Suppressor macrophage treated with lipopolysaccharide for 1 hour (primary cell): ENCODE data around the gene CADM4.
"Not testable (repeated sequence)": the region's sequence is repeated elsewhere in the genome, so short reads cannot be mapped to it uniquely, and the experiment has no call there.

ENCODE experiments used
- DNase-seq, 3 donors: peaks; one replicate each; pipeline ENCODE4 v3.0.0-alpha.2; 2020 to 2022

The CADM4 gene

DNA sequence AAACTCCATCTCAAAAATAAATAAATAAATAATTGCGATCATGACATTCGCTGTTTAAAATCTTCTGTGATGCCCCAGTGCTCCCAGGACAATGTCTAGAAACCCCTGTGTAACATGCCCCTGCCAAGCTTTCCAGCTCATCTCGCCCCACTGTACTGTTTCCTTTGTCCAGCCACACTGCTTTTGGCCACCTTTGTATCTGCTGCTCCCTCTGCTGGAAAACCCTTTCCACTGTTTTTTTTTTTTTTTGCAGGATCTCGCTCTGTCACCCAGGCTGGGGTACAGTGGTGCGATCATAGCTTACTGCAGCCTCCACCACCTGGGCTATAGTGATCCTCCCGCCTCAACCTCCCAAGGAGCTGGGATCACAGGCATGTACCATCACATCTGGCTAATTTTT lies 22.8 kb upstream of the CADM4 start:
- DNase-seq: peak in 1 of 3 donors; percentile 29

- DNase-seq: no peak
Measured at GRCh38 chr19:43660971-43661360, 21.3 kb upstream of the CADM4 start.

DNA sequence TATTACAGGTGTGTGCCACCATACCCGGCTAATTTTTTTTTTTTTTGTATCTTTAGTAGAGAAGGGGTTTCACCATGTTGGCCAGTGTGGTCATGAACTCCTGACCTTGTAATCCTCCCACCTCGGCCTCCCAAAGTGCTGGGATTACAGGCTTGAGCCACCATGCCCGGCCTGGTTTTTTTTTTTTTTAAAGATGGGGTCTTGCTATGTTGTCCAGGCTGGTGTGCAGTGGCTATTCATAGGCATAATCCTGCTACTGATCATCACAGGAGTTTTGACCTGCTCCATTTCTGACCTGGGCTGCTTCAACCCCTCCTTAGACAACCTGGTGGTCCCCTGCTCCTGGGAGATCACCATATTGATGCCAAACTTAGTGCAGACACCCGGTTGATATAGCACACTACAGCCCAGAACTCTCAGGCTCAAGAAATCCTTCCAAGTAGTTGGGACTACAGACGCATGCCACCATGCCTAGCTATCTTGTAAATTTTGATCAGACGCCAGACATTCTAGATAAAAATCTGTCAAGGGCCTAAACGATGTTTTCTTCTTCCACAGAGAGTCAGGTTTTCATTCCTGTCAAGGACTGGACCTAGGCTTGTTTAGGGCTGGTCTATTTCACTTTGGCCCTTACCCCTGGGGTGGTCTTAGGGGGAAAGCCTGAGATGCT lies 20.8 kb upstream of the CADM4 start:
- no peak for DNase-seq

GRCh38 chr19:43658494-43658893 lies 18.8 kb upstream of the CADM4 start:
- peak in 1 of 3 donors; percentile 26 for DNase-seq

- DNase-seq: peak in 1 of 3 donors; percentile 34
Measured at GRCh38 chr19:43658001-43658400, 18.4 kb upstream of the CADM4 start.

DNA sequence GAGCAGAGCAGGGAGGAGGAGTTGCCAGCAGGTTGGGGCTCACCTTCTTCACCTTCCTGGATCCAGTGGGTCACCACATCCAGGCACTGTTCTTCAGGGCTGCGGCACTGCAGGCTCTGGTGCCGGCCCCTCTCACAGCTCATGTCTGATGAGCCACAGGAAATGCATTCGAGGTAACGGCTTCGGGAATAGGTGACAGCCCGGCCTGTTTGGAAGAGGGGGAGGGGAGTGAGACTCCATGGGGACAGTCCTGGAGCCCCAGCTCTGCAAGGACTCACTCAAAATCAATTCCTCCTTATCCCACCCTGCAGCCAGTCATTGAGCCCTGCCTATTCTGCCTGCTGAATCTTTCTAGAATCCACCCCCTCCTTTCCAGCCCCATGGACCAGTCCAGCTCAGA lies 16.8 kb upstream of the CADM4 start:
- DNase-seq: peak in 1 of 3 donors; percentile 27

GRCh38 chr19:43652546-43652874 lies 12.9 kb upstream of the CADM4 start:
- DNase-seq: peak in 1 of 3 donors; percentile 18

DNA sequence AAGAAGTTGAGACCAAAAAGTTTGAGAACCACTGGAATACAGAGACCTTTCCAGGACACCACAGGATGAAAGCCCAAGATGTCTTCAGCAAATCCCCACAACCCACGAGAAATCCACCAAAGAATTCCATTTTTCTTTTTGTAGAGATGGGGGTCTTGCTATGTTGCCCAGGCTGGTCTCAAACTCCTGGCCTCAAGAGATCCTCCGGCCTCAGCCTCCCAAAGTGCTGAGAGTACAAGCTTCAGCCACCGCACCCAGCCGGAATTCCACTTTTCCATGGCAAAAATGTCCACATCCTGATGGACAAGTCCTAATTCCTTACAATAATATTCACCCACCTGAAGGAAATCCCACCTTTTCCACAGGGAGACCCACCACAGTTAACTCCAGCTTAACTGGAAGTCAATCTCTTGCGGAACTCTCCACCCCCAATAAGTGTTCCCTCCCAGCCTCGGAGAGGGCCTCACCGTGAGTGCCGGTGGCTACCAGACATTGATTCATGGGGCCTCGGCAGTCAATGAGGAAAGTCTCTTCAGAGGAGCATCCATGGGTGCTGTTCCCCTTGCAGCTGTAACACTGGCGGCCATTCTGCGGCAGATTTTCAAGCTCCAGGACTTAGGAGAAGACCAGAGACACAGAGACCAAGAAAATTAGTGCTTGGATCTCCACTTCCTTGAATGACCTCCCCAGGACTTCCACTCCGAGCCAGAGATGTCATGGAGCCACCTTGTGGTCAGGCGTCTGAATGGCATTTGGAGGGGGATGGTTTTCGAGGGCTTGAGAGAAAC lies 12.3 kb upstream of the CADM4 start:
- DNase-seq: peak; percentile 67 to 68 (median 68)

DNA sequence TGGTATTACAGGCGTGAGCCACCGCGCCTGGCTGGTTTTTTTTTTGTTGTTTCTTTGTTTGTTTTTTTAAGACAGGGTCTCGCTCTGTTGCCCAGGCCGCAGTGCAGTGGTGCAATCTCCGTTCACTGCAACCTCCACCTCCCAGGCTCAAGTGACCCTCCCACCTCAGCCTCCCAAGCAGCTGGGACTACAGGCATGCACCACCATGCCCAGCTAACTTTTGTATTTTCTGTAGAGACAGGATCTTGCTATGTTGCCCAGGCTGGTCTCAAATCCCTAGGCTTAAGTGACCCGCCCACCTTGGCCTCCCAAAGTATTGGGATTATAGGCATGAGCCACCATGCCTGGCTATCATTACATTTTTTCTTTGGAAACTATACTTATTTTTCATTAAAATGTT lies 10.6 kb upstream of the CADM4 start:
- not testable (repeated sequence) for DNase-seq

GRCh38 chr19:43649514-43649913 lies 9.9 kb upstream of the CADM4 start:
- DNase-seq: peak in 1 of 3 donors; percentile 38

DNA sequence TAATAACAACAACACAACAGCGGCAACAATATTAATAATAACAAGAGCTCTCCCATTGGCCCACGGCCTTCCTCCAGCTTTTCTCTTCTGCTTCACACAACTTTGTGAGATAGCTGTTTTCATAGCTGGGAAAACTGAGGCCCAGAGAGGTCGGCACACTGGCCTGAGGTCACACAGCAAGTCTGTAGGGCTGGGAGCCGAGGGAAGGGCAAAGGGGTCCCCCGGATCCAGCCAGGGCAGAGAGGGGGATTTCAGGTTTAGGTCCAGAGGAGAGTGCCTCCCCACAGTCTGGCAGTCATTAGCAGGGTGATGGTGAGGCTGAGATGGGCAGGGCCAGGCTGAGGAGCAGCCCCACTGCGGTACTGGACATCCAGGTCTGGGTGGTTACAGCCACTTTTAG lies 9.0 kb upstream of the CADM4 start:
- no peak for DNase-seq

GRCh38 chr19:43644181-43644580 lies 4.5 kb upstream of the CADM4 start:
- peak in 1 of 3 donors; percentile 29 for DNase-seq

DNA sequence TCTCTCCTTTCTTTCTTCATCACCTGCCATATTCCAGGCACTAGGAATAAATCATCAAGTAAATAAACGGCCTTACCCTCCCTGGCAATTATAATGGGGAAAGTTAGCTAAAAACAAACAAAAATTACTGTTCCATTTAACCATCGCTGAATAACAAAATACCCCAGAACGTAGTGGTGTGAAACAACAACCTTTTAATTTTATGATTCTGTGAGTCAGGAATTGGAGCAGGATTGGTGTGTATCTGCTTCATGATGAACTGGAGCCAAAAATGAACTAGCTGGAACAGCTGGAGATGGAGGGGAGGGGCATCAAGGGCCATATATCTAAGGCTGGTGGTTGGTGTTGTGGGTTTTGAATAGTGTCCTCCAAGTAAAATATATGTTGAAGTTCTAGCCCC lies 3.7 kb upstream of the CADM4 start:
- no peak for DNase-seq

- DNase-seq: no peak
Measured at GRCh38 chr19:43642531-43642930, 2.9 kb upstream of the CADM4 start.

- DNase-seq: no peak
Measured at GRCh38 chr19:43641333-43641732, 1.7 kb upstream of the CADM4 start.

DNA sequence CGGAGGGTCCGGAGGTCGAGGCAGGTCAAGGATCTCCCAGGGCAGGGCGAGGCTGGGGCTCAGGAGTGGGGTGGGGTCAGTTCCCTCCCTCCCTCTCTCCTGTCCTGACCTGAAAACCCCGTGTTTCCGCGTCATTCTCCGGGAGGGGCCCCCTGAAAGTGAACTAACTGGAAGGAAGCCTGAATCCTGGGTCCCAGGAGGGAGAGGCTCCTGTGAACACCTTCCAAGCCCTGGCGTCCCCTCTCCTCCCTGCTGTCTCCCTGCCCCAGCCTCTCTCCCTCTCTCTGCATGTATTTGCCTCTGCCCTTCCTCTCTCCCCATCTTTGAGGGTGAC lies 741 bp upstream of the CADM4 start:
- DNase-seq: no peak

GRCh38 chr19:43638995-43639518 lies 593 bp downstream of the CADM4 start:
- DNase-seq: no peak

DNA sequence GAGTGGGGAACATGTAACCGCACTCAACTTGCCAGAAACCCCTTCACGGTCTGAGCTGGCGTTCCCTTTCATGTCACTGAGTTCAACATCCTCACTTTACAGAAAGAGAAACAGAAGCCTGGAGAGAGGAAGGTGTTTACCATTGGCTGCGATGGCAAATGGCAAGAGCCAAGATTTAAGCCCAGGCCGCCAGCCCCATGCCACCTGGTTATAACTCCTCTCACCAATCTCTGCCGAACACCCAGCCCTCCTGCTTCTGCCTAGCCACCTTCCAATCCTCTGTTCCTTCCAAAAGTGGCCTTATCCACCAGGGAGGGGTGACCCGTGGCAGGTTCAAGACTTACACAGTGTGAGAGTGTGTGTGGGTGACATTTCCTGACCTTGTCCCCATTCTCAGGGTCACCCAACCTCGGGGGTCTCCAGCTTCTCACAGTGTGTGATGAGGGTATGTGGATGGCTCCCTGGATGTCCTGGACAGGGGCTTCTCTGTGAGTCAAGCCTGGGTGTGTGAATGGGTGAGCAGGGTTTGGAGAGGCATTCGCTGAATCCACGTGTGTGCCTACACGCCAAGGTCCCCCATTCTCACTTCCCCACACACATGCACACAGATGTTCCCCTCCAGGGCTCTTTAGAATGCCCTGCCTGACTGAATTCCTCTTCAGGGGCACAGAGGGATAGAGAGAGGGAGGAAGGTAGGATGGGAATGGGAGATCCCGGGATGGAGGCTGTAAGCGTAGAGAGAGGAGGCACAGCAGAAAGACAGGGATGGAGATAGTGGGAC lies 1.2 kb downstream of the CADM4 start:
- DNase-seq: no peak

DNA sequence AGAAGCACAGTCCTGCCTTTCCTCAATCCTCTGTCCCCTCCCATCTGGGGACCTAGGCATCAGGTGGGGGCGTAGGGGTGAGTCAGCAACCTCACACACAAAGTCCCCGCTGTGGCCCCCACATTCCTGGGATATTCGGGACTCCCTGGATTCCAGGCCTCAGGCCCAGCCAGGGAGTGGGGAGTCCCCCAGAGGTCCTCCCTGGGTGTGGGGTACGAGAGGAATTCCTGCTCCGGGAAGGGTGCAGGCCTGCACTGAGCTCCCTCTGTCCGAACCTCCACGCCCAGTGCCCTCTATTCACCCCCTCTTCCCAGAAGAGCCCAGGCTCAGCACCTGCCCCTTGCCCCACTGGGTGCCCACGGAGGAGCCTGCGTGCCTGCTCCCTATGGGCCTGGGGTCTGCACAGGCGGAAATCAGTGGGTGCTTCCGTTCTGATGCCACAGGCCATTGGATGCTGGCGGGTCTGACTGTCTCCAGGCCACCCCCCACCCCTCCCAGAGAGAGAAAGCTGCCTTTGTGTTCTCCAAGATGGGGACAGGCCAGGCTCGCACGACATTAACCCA lies 3.4 kb downstream of the CADM4 start:
- DNase-seq: no peak

DNA sequence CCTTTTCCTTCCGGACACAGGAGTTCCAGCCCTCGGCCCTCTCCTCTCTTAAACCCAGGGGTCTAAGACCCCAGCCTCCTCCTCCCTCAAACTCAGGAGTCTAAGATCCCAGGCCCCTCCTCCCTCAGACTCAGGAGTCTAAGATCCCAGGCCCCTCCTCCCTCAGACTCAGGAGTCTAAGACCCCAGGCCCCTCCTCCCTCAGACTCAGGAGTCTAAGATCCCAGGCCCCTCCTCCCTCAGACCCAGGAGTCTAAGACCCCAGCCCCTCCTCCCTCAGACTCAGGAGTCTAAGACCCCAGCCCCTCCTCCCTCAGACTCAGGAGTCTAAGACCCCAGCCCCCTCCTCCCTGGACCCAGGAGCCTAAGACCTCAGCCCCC lies 4.1 kb downstream of the CADM4 start:
- not testable (repeated sequence) for DNase-seq

DNA sequence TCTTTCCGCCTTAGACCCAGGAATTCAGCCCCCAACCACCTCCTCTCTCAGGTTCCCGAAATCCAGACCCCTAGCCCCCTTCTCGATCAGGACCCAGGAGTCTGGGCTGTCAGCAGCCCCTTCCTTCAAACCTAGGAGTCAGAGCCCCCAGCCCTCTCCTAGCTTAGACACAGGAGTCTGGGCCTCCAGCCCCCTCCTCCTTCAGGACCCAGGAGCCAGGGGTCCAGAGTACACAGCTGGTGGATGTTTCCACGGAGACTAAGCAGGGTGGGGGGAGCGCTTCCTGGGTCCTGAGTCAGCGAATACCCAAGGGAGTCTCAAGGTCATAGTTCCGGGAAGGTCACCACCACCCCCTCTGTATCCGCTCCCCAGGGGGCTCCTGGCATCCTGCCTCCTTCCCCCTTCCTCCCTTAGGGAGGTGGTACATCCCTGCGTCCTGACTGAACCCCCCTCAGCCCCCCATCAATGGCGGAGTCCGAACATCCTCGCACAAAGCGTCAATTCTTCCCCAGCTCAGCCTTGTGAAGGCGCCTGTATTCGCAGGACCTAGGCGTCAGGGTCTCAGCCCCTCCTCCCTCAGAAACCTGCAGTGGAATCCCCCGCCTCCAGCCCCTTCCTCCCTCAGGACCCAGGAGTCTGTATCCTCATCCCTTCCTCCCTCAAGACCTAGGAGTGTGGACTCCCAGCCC lies 4.6 kb downstream of the CADM4 start:
- DNase-seq: no peak

GRCh38 chr19:43634506-43634871 lies 5.2 kb downstream of the CADM4 start:
- no peak for DNase-seq

GRCh38 chr19:43634068-43634467 lies 5.6 kb downstream of the CADM4 start:
- DNase-seq: no peak
